ENCODE data around the gene UBTD1.
"Not testable (repeated sequence)": the region's sequence is repeated elsewhere in the genome, so short reads cannot be mapped to it uniquely, and the experiment has no call there.

The UBTD1 gene

GRCh38 chr10:97515271-97515978 is 16.7 kb downstream of the UBTD1 start:
- no peak for DNase-seq (ENCODE audit: low read depth in 2 of 2)

- no peak for DNase-seq (ENCODE audit: low read depth in 2 of 2)
Measured at GRCh38 chr10:97517096-97517750, 18.5 kb downstream of the UBTD1 start.

GRCh38 chr10:97517778-97518300 is 19.1 kb downstream of the UBTD1 start:
- no peak for DNase-seq (ENCODE audit: low read depth in 2 of 2)

- DNase-seq (ENCODE audit: low read depth in 2 of 2), result no peak
Measured at GRCh38 chr10:97518301-97519043, 19.7 kb downstream of the UBTD1 start.

GRCh38 chr10:97519342-97519741 is 20.6 kb downstream of the UBTD1 start:
- no peak for DNase-seq (ENCODE audit: low read depth in 2 of 2)

- no peak for DNase-seq (ENCODE audit: low read depth in 2 of 2)
Measured at GRCh38 chr10:97520520-97520919, 21.8 kb downstream of the UBTD1 start.

GRCh38 chr10:97520978-97521761 is 22.4 kb downstream of the UBTD1 start:
- DNase-seq (ENCODE audit: low read depth in 2 of 2), result no peak

- DNase-seq (ENCODE audit: low read depth in 2 of 2), result no peak
Measured at GRCh38 chr10:97522071-97522470, 23.3 kb downstream of the UBTD1 start.

- DNase-seq (ENCODE audit: low read depth in 2 of 2), result no peak
Measured at GRCh38 chr10:97522937-97523336, 24.2 kb downstream of the UBTD1 start.

- DNase-seq (ENCODE audit: low read depth in 2 of 2), result no peak
Measured at GRCh38 chr10:97525086-97525485, 26.4 kb downstream of the UBTD1 start.

GRCh38 chr10:97525683-97526110 is 27.0 kb downstream of the UBTD1 start:
- no peak for DNase-seq (ENCODE audit: low read depth in 2 of 2)

GRCh38 chr10:97528876-97529275 is 30.2 kb downstream of the UBTD1 start:
- not testable (repeated sequence) for DNase-seq (ENCODE audit: low read depth in 2 of 2)

GRCh38 chr10:97529685-97530465 is 31.2 kb downstream of the UBTD1 start:
- DNase-seq (ENCODE audit: low read depth in 2 of 2), result no peak

- DNase-seq (ENCODE audit: low read depth in 2 of 2), result no peak
Measured at GRCh38 chr10:97531401-97531986, 32.8 kb downstream of the UBTD1 start.

- no peak for DNase-seq (ENCODE audit: low read depth in 2 of 2)
Measured at GRCh38 chr10:97532935-97533671, 34.4 kb downstream of the UBTD1 start.

GRCh38 chr10:97533888-97534287 is 35.2 kb downstream of the UBTD1 start:
- DNase-seq (ENCODE audit: low read depth in 2 of 2), result no peak

- no peak for DNase-seq (ENCODE audit: low read depth in 2 of 2)
Measured at GRCh38 chr10:97534746-97535367, 36.1 kb downstream of the UBTD1 start.

GRCh38 chr10:97537186-97537869 is 38.6 kb downstream of the UBTD1 start:
- no peak for DNase-seq (ENCODE audit: low read depth in 2 of 2)

- no peak for DNase-seq (ENCODE audit: low read depth in 2 of 2)
Measured at GRCh38 chr10:97538411-97538810, 39.7 kb downstream of the UBTD1 start.
